ENCODE measurements around the gene RNF224. TPM values are rescaled to one million over a fixed set of nuclear protein-coding genes. Genes with fewer than 3 reads are reported as not detected.

The RNF224 gene
- total RNA-seq, 4 donors from 2014 or later, result 0.19 TPM; not detected in 3

GRCh38 chr9:137269231-137269772 is 42.0 kb downstream of the RNF224 start:
- TF ChIP-seq CTCF (IDR thresholded peaks at IDR 0.05), result no peak
- ATAC-seq (ENCODE audit: low FRiP score) (no peak), DNase-seq (ENCODE audit: low spot score) (no peak)

- ATAC-seq (ENCODE audit: low FRiP score) (no peak), DNase-seq (ENCODE audit: low spot score) (no peak)
- TF ChIP-seq CTCF (IDR thresholded peaks at IDR 0.05), result no peak
These were observed 43.8 kb downstream of the RNF224 start for GRCh38 chr9:137270929-137271695.

- no peak for TF ChIP-seq CTCF (IDR thresholded peaks at IDR 0.05)
- ATAC-seq (ENCODE audit: low FRiP score) (no peak), DNase-seq (ENCODE audit: low spot score) (no peak)
These were observed 44.4 kb downstream of the RNF224 start for GRCh38 chr9:137271696-137272076.

DNA sequence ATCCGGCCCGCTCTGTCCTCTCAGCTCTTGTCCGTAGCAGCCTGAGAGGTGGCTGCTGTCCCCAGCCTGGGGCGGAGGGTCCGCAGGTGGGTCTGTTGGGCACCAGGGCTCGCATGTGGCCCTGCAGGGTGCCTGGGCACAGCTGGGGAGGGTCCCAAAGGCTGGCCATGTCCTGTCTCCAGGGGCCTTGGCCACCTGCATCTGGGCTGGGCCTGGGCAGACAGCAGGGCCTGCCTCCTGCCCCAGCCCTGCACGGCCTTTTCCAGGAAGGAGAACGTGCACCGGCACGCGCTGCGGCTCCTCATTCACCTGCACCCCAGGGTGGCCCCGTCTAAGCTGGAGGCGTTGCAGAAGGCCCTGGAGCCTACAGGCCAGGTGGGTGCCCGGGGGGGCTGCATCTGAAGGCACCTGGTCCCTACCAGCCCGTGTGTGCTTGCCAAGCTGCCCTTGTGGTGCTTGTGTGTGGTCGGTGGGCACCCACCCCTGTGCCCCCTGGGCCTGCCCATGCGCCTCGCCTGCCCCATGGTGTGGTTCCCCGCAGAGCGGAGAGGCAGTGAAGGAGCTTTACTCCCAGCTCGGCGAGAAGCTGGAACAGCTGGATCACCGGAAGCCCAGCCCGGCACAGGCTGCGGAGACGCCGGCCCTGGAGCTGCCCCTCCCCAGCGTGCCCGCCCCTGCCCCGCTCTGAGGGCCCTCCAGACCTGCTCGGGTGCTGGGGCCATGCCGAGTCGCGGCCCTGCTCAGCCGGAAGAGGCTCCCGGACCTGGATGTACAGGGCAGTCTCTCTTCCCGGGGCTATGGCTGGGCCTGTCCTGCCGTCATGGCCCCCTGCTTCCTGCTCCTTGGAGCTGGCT is 45.2 kb downstream of the RNF224 start:
- peak; percentile 8 for ATAC-seq (ENCODE audit: low FRiP score)
- DNase-seq (ENCODE audit: low spot score), result no peak
- no peak for TF ChIP-seq CTCF (IDR thresholded peaks at IDR 0.05)

DNA sequence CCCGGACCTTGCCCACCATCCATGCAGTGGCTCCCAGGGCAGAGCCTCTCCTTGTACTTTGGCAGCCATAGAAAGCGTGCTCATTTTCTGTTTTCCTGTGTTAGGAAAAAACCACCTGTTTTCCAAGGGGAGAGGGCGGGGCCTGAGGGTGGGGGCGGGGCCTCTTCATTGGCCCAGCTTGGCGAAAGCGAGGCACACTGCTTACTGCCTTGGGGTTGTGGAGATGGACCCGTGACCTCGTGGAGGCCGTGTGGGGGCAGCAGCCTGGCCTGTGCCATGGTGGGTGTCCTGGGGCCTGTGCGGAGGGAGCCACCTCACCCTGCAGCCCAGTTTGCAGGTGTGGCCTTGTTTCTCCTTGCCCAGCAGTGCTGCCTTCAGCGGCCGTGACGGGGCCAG is 45.8 kb downstream of the RNF224 start:
- ATAC-seq (ENCODE audit: low FRiP score) (no peak), DNase-seq (ENCODE audit: low spot score) (no peak)
- TF ChIP-seq CTCF (IDR thresholded peaks at IDR 0.05), result no peak

GRCh38 chr9:137273611-137274320 is 46.5 kb downstream of the RNF224 start:
- no peak for TF ChIP-seq CTCF (IDR thresholded peaks at IDR 0.05)
- no peak for DNase-seq (ENCODE audit: low spot score)
- no peak for ATAC-seq (ENCODE audit: low FRiP score)

Measured in omental fat pad (tissue), 4 donors.